Activated CD4-positive, alpha-beta T cell treated with anti-CD3 and anti-CD28 coated beads, Interleukin-10, Interleukin-2, amounts not matched to agents 100 ng/mL and 50 ng/mL, durations not matched to agents 16 hours and 8 hours (primary cell): ENCODE results near the gene UBALD2.
"Not testable (repeated sequence)": the region's sequence is repeated elsewhere in the genome, so short reads cannot be mapped to it uniquely, and the experiment has no call there.

ENCODE experiments used
- DNase-seq: peaks from one replicate; pipeline ENCODE4 v3.0.0-alpha.2; 2020

The UBALD2 gene

DNA sequence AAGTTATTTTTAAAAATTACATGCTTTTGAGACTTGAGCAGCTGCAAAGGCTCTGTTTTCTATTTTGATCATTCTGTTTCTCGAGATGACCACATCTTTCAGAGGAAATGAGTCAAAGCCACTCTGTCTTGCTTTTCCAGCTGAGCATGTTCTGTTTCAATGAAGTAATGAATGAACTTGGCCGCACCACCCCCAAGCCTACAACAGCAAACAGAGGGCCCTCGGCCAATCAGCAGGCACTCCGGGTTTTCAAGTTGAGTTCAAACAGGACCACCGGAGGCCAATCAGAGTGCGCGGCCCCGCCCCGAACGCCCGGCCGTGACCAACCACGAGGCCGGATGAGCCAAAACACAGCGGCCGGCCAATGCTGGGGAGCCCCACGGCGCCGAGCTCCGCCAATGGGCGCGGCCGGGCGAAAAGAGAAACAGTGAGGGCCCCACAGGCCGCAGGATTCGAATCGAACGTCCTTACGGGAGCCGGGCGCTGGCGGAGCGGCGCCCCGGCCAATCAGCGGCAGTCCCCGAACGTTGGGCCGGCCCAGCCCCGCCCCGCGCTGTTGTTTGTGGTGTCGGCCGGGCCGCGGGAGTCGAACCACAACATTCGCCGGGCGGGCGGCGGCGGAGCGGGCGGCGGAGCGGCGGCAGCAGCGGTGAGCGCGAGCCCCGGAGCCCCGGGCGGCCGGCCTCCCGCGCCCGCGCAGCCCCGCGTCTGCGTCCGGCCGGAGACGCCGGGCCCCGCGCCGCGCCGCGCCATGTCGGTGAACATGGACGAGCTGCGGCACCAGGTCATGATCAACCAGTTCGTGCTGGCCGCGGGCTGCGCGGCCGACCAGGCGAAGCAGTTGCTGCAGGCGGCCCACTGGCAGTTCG is at the start of gene UBALD2:
UBALD2 (plus strand) TSS at position 594 of the 869 bp plus-strand sequence; CDS start at position 752, 158 bp downstream.
- DNase-seq: peak; percentile 100

- DNase-seq: no peak
Observed at GRCh38 chr17:76217081-76217480, 48.1 kb upstream of the UBALD2 start.

- DNase-seq: peak; percentile 41
Observed at GRCh38 chr17:76219670-76220383, 45.3 kb upstream of the UBALD2 start.

- no peak for DNase-seq
Observed at GRCh38 chr17:76223802-76224201, 41.3 kb upstream of the UBALD2 start.

GRCh38 chr17:76225373-76226086 is 39.6 kb upstream of the UBALD2 start:
- not testable (repeated sequence) for DNase-seq

DNA sequence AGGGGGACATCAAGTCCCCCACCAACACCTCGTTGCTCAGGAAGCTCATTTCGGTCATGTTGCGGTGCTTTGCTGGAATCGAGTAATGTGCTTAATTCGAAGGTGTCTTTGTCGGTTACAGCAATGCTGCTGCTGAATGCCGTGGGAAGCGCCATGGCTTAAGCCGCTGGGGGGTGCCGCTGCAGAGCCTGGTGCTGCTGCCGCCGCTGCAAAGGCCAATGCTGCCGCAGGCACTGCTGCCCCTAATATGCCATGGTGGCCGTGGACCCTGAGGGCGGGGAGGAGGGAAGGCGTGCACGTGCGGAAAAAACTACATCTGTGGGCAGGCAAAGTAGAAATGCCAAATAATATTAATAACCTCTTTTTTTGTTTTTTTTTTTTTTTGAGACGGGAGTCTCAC is 38.4 kb upstream of the UBALD2 start:
- not testable (repeated sequence) for DNase-seq

DNA sequence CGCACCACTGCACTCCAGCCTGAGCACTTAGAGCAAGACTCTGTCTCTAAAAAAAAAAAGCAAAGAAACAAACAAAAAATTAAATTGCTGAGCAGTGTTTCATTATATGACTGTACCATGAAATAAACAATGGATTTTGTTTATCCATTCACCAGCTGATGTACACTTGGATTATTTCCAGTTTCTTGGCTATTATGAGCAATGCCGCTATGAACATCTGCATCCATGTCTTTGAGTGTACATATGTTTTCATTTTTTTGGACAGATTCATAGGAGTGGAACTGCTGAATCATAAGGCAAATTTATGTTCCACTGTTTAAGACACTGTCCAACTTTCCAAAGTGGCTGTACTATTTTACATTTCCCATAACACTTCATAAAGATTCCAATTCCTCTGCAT is 32.8 kb upstream of the UBALD2 start:
- DNase-seq: no peak

GRCh38 chr17:76233588-76234353 is 31.4 kb upstream of the UBALD2 start:
- DNase-seq: no peak

DNA sequence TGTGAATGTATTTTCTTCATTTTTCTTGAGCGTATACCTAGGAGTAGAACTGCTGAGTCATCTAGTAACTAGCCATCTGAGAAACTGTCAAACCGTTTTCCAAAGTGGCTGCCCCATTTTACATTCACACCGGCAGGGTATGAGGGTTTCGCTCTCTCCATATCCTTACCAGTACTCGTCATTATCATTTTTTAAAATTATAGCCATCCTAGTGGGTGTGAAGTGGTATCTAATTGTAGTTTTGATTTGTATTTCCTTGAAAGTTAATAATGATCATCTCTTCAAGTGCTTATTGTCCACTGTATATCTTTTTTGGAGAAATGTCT is 30.8 kb upstream of the UBALD2 start:
- peak; percentile 83 for DNase-seq

DNA sequence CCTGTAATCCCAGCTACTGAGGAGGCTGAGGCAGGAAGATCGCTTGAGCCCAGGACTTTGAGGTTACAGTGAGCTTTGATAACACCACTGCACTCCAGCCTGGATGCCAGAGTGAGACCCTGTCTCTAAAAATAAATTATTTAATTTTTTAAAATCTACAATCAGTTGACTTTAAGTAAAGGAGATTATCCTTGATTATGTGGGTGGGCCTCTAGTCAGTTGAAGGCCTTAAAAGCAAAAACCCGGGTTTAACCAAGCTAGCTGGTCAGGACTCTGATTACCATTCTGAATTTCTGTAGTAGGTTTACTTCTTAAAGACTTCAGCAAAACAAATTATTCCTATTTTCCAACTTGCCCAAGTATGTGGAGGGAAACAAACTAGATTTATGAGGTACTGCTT is 29.3 kb upstream of the UBALD2 start:
- DNase-seq: no peak

- no peak for DNase-seq
Observed at GRCh38 chr17:76236603-76237002, 28.5 kb upstream of the UBALD2 start.

GRCh38 chr17:76237859-76238313 is 27.3 kb upstream of the UBALD2 start:
- no peak for DNase-seq

- DNase-seq: no peak
Observed at GRCh38 chr17:76238847-76239537, 26.2 kb upstream of the UBALD2 start.

- no peak for DNase-seq
Observed at GRCh38 chr17:76239538-76240274, 25.4 kb upstream of the UBALD2 start.

DNA sequence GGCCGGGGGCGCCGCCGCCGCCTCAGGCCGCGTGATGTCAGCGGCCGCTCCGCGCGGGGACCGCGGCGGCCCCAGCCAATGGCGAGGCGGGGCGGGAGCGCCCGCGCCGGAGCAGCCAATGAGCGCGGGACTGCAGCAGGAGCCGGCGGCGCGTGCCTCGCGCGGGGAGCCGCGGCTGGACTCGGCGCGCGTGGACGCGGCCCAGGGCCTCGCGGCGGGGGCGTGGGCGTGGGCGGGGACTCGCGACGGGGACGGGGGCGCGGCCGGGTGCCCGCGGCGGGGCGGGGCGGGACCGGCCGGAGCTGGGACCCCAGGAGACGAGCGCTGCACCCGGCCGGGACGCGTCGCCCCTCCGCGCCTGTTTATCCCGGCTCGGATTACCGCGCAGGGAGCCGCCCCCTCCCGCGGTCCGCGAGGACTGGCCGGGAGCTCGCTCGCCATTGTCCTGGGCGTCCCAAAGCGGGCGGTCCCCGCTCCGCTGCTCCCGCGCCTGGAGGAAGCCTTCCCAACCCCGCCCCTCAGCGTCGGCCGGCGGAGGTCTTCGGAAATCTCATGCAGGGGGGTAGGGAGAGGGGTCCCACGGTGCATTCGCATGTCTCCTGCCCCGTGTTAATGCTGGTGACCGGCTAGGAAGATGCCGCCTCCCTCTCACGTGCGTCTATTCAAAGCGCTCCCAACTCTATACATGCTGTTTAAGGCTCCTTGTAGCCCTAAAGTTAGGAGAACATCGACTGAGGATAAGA is 24.5 kb upstream of the UBALD2 start, which contains the start of gene RNF157:
RNF157 (minus strand) TSS at position 33 of the 743 bp plus-strand sequence. CDS start 253 bp downstream, outside the sequence.
- DNase-seq: peak; percentile 73

DNA sequence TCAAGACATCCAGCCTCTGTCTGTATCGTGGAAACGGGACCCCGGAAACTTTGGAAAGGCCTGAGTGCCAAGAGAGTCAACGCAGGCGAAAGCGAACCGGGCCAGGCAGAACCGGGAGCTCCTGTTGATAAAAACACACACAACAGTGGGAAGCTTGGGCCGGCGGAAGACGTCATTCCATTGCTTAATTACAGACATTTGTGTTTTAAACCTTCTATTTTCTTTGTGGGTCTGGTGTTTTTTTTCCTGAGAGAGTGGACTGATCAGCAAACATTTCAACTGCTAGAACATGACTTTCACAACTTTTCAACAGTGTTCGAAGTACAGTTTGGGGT is 24.0 kb upstream of the UBALD2 start:
- no peak for DNase-seq

- DNase-seq: no peak
Observed at GRCh38 chr17:76241691-76242255, 23.4 kb upstream of the UBALD2 start.

DNA sequence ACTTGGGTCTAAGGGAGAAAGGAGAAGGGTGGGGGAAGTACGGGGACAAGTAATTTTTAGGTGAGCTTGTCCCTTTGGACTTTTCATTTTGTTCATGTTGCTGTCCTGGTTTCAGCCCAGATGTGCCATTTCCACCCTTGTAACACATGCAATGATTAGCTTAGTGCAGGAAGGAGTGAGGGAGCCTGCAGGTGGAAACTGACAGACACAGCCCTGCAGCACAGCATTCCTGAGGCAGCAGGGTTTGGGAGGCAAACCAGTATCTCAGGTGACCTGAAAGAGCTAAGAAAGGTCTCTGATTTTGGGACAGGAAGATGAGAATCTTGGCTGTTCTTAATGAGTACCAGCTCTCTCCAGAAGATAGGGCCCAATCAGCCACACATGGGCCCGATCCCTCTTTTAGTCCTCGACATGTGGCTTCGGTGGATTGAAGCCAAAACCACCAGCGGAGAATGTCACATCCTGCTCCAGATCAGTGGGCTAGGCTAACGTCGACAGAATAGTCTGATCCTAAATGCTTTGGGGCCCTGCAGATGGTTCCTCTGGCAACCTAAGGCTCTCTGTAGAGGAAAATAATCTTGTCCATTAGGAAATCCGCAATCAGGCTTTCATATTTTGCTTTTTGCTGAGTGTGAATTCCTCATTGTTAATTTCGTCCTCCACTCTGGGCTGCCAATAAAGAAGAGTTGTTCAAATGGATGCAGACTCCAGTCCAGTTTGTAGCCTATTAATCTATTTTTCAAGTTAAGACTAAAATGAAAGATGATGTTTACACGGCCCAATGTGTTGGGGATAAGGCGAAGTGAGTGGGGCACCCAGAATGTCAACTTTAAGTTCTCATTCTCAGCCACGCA is 21.1 kb upstream of the UBALD2 start:
- DNase-seq: no peak

- not testable (repeated sequence) for DNase-seq
Observed at GRCh38 chr17:76244721-76245120, 20.4 kb upstream of the UBALD2 start.
